ENCODE data around the gene RING1. TPM values are rescaled to one million over a fixed set of nuclear protein-coding genes. Genes with fewer than 3 reads are reported as not detected.

Gene RING1
- total and polyA plus RNA-seq, 10 of the 15 experiments (the other 5 are each of a cell fraction or from before 2014, with no cell fraction given): 2.0 to 27.2 (median 15.8) TPM

DNA sequence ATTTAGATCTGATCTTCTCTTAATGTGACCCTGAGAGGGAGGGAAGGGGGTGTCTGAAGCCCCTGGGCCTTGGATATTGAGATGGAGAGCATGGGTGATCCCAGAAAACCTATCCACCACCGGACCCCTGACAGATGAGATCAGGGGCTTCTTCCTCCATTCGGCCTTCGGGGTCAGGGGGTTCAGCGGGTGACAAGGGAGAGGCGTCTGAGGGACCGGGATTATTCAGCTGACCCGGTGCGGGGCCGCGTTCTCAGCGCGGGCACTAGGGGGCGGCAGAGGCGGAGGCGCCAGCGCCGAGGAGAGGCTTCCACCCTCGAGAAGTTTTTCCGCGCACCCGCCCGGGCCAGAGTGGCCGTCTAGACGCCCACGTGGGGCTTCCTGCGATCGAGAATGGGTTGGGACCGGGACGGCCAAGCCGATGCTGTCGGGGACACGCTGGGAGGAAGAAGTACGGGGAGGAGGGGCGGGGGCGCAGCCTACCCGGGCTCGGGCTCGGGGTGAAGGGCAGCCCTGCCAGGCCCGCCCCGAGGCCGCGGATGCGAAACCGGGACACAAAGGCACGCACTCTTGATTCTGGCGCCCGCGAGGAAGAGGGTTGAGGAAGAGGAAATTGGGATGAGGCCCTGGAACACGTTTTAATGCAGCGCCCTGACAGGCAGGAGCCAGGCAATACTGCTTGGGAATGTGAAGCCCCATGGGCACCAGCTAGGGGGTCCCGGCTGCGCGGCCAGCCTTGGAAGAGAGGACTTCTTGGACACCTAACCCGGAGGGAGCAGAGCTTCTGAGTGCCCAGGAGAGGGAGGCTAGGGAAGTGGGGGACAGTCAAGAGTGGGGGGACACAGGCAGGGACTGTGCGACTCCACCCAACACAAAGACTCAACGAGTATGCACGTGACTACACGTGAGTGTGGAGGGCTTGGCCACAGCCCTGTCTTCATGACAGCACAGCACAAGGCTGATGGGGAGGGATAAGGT lies 46.7 kb upstream of the RING1 start (continued):
- TF ChIP-seq ATF7 (IDR thresholded peaks at IDR 0.05; ENCODE audit: low read depth): no peak
- TF ChIP-seq POLR2A (IDR thresholded peaks at IDR 0.05; ENCODE audit: low read depth, low read length): no peak
- TF ChIP-seq CEBPB (IDR thresholded peaks at IDR 0.05; ENCODE audit: borderline replicate concordance in 1 of 2, low read depth in 2 of 2, low read length in 2 of 2): no peak
- TF ChIP-seq SMAD1 (IDR thresholded peaks at IDR 0.05; ENCODE audit: low read depth, partially characterized antibody): no peak
- TF ChIP-seq ZNF274 (IDR thresholded peaks at IDR 0.05; ENCODE audit: insufficient read depth, insufficient read length): no peak
- TF ChIP-seq HDAC2 (IDR thresholded peaks at IDR 0.05): no peak
- TF ChIP-seq POLR2AphosphoS2 (IDR thresholded peaks at IDR 0.05; ENCODE audit: low read depth, low read length): no peak
- TF ChIP-seq CHD4 (IDR thresholded peaks at IDR 0.05): no peak
- TF ChIP-seq BHLHE40 (IDR thresholded peaks at IDR 0.05; ENCODE audit: borderline replicate concordance in 1 of 2, low read depth in 2 of 2, low read length in 1 of 2): peak; percentile 35 to 56; a peak in 3 of 4 replicates
- TF ChIP-seq ZNF384 (IDR thresholded peaks at IDR 0.05; ENCODE audit: borderline replicate concordance, low read depth, low read length): no peak
- no peak for TF ChIP-seq KAT2A (conservative IDR thresholded peaks at IDR 0.05; ENCODE audit: control insufficient read depth, low read depth, low read length)
- no peak for TF ChIP-seq TCF3 (IDR thresholded peaks at IDR 0.05; ENCODE audit: borderline replicate concordance, insufficient read depth, low read depth, low read length)
- TF ChIP-seq HCFC1 (IDR thresholded peaks at IDR 0.05; ENCODE audit: low read length): no peak
- TF ChIP-seq, protein P1, sequence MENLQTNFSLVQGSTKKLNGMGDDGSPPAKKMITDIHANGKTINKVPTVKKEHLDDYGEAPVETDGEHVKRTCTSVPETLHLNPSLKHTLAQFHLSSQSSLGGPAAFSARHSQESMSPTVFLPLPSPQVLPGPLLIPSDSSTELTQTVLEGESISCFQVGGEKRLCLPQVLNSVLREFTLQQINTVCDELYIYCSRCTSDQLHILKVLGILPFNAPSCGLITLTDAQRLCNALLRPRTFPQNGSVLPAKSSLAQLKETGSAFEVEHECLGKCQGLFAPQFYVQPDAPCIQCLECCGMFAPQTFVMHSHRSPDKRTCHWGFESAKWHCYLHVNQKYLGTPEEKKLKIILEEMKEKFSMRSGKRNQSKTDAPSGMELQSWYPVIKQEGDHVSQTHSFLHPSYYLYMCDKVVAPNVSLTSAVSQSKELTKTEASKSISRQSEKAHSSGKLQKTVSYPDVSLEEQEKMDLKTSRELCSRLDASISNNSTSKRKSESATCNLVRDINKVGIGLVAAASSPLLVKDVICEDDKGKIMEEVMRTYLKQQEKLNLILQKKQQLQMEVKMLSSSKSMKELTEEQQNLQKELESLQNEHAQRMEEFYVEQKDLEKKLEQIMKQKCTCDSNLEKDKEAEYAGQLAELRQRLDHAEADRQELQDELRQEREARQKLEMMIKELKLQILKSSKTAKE (IDR thresholded peaks at IDR 0.05; ENCODE audit: low read depth, poor library complexity, severe bottlenecking): no peak
- TF ChIP-seq ZBTB4 (CRISPR knock-in tag; IDR thresholded peaks at IDR 0.05): no peak
- peak; percentile 64 for TF ChIP-seq RAD21 (IDR thresholded peaks at IDR 0.05; ENCODE audit: insufficient read depth, low read depth, low read length)
- no peak for TF ChIP-seq PML (IDR thresholded peaks at IDR 0.05; ENCODE audit: low read length)
- no peak for TF ChIP-seq MXI1 (IDR thresholded peaks at IDR 0.05; ENCODE audit: low read depth, low read length)
- no peak for TF ChIP-seq ZNF24 (IDR thresholded peaks at IDR 0.05)
- no peak for TF ChIP-seq ZNF622 (IDR thresholded peaks at IDR 0.05)
- TF ChIP-seq BMI1 (IDR thresholded peaks at IDR 0.05; ENCODE audit: borderline replicate concordance): no peak
- TF ChIP-seq GATAD2B (conservative IDR thresholded peaks at IDR 0.05; ENCODE audit: low read depth): 0 out of 2 replicates have a peak, but pooled peaks have one; percentile 64
- TF ChIP-seq SUZ12 (IDR thresholded peaks at IDR 0.05; ENCODE audit: unreplicated experiment): no peak
- no peak for TF ChIP-seq SPI1 (IDR thresholded peaks at IDR 0.05; ENCODE audit: borderline replicate concordance, insufficient read depth, low read depth, low read length)
- TF ChIP-seq EGR1 (IDR thresholded peaks at IDR 0.05; ENCODE audit: borderline replicate concordance in 1 of 2, low read depth in 2 of 2, low read length in 2 of 2): peak in 1 of 2 experiments; percentile 59; a peak in 1 of 3 replicates
- no peak for TF ChIP-seq CREM (IDR thresholded peaks at IDR 0.05; ENCODE audit: low read depth)
